ENCODE measurements around the gene DTX3L. TPM values are rescaled to one million over a fixed set of nuclear protein-coding genes. Genes with fewer than 3 reads are reported as not detected.

Gene DTX3L
- total and polyA plus RNA-seq, 9 of the 15 experiments (the other 6 are each of a cell fraction or from before 2014, with no cell fraction given), result 2.3 to 6.5 (median 3.0) TPM

- no peak for TF ChIP-seq ATF6 (CRISPR knock-in tag; IDR thresholded peaks at IDR 0.05)
- TF ChIP-seq FUS (optimal IDR thresholded peaks at IDR 0.05; ENCODE audit: low read depth, low read length), result no peak
- no peak for TF ChIP-seq NFYB (IDR thresholded peaks at IDR 0.05; ENCODE audit: extremely low read depth, insufficient read length)
- no peak for TF ChIP-seq SRF (CRISPR knock-in tag; IDR thresholded peaks at IDR 0.05)
These were observed 6.8 kb upstream of the DTX3L start (continued) for GRCh38 chr3:122557356-122557755.

- no peak overlapping the region for H3K27ac ChIP-seq (ENCODE audit: extremely low read depth, low read depth, low read length)
- H3K9me3 ChIP-seq (replicated peaks; ENCODE audit: control insufficient read depth, insufficient read depth, low read depth, low read length), result no peaks in the 10 kb centered on the region
- in situ Hi-C loops (cut with MboI), result no loop called here
- no peak overlapping the region for H3K9ac ChIP-seq (ENCODE audit: insufficient read depth in 1 of 2, low read depth in 2 of 2, low read length in 2 of 2)
- ATAC-seq (no peak), DNase-seq (ENCODE audit: extremely low read depth in 1 of 4, low spot score in 3 of 4) (no peak), FAIRE-seq (no peak)
- H3K36me3 ChIP-seq (ENCODE audit: control insufficient read depth, insufficient read depth, low read length), result no peaks in the 10 kb centered on the region
- ChIA-PET CTCF (ENCODE audit: low intra/inter-chr PET ratio) (no interaction called here), POLR2A (interaction anchor here (0.7 kb wide), 1 partner anchor 120 kb away, joined by 4 read pairs; no protein-coding TSS in a partner anchor)
- no peak overlapping the region for H2AFZ ChIP-seq (ENCODE audit: low read depth, low read length)
- no peaks in the 10 kb centered on the region; the same call in 2 of the 3 replicates for H3K79me2 ChIP-seq (ENCODE audit: control insufficient read depth, insufficient read depth, low read length)
- H3K27me3 ChIP-seq (ENCODE audit: control insufficient read depth in 2 of 2, insufficient read depth in 2 of 2, low read length in 2 of 2), result no peaks in the 10 kb centered on the region
- BruUV-seq (replicated peaks), result no TSS peak
- no peak overlapping the region for H3K4me3 ChIP-seq
- 64% methylated on average over 6 of the region's 6 CpGs for WGBS (ENCODE audit: insufficient coverage, low coverage, missing lambda C conversion rate)
- H3K4me1 ChIP-seq (replicated peaks in 1 of 2; ENCODE audit: control insufficient read depth in 2 of 2, insufficient read depth in 2 of 2, low read length in 2 of 2), result peaks cover 0 to 6% of the 10 kb centered on the region in 2 experiments; a peak in 2 of 5 replicates
- intact Hi-C loops (cut with micrococcal nuclease), result no loop called here
- H4K20me1 ChIP-seq (replicated peaks; ENCODE audit: control insufficient read depth, insufficient read depth, low read length), result no peaks in the 10 kb centered on the region
- H3K4me2 ChIP-seq (ENCODE audit: insufficient read depth, low read length), result no peak overlapping the region
- H3K9me1 ChIP-seq (ENCODE audit: control insufficient read depth, insufficient read depth, low read length), result no peaks in the 10 kb centered on the region
- TF ChIP-seq NR3C1 (CRISPR knock-in tag; IDR thresholded peaks at IDR 0.05) (no peak), CHD4 (IDR thresholded peaks at IDR 0.05; ENCODE audit: insufficient read depth, insufficient replicate concordance, low read depth, low read length, poor library complexity, severe bottlenecking) (no peak), GATA2 (CRISPR knock-in tag; IDR thresholded peaks at IDR 0.05) (no peak), SRSF1 (IDR thresholded peaks at IDR 0.05; ENCODE audit: low read depth, low read length) (no peak), MXD1 (CRISPR knock-in tag; IDR thresholded peaks at IDR 0.05; ENCODE audit: borderline replicate concordance, poor library complexity, severe bottlenecking) (no peak), NELFE (IDR thresholded peaks at IDR 0.05; ENCODE audit: insufficient read depth, insufficient read length) (no peak), CHD2 (IDR thresholded peaks at IDR 0.05; ENCODE audit: low read depth, low read length) (no peak), LARP7 (IDR thresholded peaks at IDR 0.05) (no peak), TAF7 (tag; IDR thresholded peaks at IDR 0.05) (no peak), ZNF143 (CRISPR knock-in tag; IDR thresholded peaks at IDR 0.05) (no peak), ELF1 (tag; IDR thresholded peaks at IDR 0.05) (no peak), U2AF1 (optimal IDR thresholded peaks at IDR 0.05; ENCODE audit: low read depth, low read length) (no peak)
- TF ChIP-seq, protein P1, sequence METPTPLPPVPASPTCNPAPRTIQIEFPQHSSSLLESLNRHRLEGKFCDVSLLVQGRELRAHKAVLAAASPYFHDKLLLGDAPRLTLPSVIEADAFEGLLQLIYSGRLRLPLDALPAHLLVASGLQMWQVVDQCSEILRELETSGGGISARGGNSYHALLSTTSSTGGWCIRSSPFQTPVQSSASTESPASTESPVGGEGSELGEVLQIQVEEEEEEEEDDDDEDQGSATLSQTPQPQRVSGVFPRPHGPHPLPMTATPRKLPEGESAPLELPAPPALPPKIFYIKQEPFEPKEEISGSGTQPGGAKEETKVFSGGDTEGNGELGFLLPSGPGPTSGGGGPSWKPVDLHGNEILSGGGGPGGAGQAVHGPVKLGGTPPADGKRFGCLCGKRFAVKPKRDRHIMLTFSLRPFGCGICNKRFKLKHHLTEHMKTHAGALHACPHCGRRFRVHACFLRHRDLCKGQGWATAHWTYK (CRISPR knock-in tag; IDR thresholded peaks at IDR 0.05), result no peak
- TF ChIP-seq, protein P2, sequence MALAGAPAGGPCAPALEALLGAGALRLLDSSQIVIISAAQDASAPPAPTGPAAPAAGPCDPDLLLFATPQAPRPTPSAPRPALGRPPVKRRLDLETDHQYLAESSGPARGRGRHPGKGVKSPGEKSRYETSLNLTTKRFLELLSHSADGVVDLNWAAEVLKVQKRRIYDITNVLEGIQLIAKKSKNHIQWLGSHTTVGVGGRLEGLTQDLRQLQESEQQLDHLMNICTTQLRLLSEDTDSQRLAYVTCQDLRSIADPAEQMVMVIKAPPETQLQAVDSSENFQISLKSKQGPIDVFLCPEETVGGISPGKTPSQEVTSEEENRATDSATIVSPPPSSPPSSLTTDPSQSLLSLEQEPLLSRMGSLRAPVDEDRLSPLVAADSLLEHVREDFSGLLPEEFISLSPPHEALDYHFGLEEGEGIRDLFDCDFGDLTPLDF (CRISPR knock-in tag; IDR thresholded peaks at IDR 0.05), result no peak
These were observed 5.5 kb upstream of the DTX3L start for GRCh38 chr3:122558605-122559004.

Data from K562 (cell line).